Stimulated activated CD8-positive, alpha-beta memory T cell treated with anti-CD3 and anti-CD28 coated beads, Interleukin-7, amount 100 ng/mL, for 24 hours (primary cell): ENCODE data around the gene CEP43.

Experiments
- DNase-seq: peaks from one replicate; pipeline ENCODE4 v3.0.0-alpha.2; 2020; ENCODE audit warnings: low read depth

Gene CEP43

DNA sequence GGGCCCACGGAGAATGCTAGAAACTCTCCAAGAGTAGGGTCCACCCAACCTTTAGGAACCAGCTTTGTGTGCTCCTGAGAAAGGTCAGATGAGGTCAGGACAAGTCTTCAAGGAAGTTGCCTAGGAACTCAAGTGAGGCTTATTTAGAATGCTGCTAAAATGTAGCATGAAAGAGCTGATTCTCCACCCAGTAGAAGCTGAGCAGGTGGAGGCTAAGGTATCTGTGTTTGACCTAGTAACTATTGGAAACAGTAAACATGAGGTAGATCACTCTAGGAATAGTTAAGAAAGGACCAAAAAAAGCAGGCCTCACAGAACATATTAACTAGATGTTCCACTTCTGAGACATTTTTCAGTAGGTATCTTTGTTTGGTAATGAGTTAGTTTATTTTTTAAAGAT is 13.9 kb downstream of the CEP43 start:
- DNase-seq: no peak

DNA sequence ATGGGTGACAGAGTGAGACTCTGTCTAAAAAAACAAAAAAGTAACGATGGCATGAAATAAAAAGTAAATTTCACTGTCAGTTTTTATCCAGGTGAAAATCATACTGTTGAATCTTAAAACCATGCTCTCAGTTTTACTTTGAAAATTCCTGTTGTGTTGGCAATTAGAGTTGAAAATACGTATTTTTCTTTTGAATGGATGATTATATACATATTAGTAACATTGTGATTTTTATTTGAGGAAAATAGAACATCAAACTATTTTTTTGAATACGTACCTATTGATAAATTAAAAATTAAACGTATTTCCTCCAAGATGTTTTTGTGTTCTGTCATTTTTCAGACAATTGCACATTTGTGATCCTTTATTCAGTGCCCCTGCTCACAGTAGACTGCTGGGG is 14.7 kb downstream of the CEP43 start:
- DNase-seq: no peak

DNA sequence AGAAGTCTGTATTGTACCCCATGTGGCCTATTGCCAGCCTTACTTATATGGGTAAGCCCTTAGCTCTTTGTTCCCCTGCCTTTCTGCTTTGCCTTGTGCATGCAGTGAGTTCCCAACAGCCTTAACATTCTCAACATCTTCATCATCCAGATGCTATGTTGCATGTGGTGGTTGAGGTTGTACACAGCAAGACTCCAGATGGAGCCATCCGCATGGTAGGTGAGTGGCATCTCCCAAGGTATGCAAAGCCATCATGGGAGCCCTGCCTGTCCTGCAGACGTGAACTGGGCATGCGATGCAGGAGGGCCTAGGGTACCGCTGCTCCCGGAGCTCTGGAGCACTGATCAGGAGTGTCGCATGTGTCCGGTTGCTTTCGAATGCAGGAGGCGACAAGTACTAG is 16.1 kb downstream of the CEP43 start:
- DNase-seq: no peak

DNA sequence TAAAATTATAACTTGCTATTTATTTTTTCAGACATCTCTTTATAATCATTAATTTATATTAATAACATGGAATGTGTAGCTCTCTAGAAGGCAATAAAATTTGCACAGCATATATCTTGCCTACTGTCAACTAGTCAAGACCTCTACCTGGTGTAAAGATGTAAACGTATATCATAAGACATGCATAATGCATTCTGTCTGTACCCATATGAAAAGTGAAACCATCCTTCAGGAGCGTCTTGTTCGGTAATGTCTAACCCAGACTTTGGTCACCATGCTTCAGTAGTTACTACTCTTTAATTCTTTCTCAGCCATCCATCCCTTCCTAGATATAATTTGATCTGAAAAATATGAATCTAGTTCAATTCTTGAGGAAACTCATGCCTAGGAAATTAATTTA is 21.0 kb downstream of the CEP43 start:
- no peak for DNase-seq

DNA sequence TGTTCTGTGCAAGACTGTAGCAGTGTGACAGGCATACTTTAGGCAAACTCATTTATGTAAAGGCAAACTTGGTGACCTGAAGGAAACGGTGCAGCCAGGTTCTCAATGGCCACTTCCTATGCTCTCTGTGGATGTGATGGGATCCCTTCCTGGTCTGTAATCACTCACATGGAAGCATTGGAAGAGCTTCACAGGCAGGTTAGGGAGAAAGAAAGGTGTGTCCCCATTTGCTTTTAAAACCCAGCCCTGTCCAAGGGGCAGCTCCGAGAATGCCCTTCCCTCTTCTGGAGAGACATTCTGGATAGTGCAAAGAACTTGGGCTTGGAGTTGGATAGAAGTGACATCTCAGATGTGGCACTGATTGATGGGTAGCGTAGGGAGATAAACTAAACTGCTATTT is 28.1 kb downstream of the CEP43 start:
- no peak for DNase-seq

DNA sequence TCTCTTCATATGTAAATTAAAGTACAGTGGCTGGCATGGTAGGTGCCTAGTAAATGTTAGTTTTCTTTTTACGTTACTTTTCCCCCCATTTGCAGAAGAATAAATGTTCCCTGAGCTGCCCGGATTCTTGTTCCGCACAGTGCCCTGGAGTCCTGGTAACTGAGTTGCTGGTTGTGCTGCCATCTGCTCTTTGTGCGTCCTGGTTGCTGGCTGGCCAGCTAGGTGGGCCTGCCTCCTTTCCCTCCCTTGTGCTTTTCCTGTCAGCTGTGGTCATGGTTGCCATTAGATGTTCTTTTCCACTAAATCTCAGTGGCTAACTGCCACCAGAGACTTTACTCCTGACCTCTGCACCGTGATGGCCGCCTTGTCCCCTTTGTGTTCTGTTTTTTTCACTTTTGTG is 28.6 kb downstream of the CEP43 start:
- DNase-seq: no peak

DNA sequence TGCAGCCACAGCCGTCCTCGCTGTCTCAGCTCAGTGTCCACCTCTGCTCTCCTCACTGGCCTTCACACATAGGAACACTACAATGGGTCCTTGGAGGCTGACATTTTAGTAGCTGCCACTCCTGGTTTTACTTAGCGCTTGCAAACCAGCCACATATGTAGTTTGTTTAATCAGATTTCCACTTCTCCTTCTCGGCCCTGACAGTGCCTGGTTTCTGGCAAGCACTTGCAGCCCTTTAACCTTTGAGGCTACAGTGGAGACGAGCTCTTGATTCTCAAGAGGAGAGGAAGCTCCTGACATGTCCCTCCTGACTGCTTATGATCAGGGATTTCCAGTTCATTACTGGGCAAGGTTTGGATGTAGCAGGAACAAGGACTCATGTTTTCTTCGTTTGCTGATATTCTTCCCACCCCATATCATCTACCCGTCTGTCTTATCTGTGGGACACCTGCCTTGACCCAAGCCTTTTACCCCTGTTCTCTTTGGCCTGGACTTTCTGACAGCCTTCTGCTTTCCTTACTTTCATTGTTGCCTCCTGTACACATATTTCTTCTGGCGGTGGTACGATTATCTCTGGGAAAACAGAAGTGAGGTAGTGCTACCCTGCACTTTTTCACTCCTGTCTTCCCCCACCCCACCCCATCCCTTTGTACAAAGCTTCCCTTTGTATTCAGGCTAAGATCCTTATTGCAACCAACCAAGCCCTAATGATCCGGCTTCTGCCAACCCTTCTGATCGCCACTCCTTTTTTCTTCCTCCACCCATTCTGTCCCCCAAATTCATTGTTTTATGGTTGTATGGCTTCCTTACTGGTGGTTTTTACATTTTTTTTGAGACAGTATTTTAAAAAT is 31.2 kb downstream of the CEP43 start:
- DNase-seq: no peak

DNA sequence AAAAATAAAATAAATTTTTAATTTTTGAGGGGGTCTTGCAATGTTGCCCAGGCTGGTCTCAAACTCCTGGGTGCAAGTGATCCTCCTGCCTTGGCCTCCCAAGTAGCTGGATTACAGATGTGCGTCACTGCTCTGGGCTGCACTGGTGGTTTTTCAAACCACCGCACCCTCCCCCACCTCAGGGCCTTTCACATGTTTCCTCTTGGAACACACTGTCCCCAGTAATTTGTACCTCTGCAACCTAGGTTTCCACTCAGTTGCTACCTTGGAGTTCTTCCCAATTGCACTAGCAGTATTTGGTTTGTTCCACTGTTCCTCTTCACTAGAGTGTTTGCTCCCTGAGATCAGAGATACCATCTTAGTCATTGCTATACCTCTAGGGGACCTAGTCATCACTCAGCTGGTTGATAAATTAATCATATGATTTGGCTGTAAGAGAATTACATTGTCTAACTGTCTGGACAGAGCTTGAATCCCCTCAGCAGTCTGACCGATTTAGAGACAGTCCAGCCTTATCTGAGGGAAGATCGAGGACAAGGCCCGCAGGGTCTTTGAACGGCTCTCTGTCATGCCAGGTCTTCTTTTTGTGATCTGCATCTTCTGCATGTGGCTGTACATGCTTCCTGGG is 32.0 kb downstream of the CEP43 start:
- DNase-seq: no peak

DNA sequence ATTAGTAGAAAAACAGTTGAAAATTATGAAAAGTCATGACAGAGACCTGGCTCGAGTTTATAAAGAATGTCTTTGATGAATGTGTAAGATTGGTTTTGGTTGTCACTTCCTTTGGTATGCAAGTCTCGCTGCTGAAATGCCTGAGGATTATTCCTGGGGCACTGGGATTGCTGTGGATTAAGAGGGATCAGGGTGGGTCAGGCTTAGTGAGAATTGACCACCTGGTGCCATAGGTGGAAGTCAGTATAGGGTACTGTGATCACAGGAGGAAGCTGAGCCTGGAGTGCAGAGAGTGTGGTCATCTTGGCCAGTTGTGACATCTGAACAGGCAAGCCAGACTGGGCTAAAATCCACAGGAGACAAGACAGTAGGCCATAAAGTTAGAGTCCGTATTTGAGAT is 34.9 kb downstream of the CEP43 start:
- no peak for DNase-seq

DNA sequence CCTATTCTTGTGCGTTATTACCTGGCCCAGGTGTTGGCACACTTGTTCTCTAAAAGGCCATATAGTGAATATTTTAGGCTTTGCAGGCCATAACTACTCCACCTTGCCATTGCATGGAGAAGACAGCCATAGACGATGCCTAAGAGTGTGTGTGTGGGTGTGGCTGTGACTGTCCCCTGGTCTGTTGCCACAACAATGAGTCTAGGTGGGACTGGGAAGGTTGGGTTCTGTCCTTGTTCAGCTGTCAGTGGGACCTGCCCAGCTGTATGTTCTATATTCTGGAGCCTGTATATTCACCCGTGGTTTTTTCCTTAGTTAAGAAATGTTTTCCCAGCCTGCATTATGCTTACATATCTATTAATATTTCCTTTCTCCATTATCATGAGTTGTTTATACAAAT is 38.6 kb downstream of the CEP43 start:
- no peak for DNase-seq

DNA sequence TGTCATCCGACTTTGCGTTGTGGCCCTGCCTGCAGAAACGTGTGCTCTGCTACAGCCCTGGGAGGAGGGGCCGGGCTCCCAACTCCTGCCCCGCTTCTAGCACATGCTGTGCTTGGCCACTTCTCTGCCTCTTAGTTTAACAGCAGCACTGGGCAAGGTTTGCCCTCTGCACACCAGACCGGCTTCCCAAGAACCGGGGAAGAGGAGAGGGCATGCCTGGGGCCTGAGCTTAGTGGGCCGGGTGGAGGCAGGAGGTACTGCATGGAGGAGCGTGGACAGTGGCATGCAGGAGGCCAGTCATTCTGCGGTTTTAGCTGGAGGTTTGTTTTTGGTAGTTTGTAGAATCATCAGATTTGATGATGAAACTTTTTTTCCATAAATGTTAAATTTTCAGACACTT is 45.5 kb downstream of the CEP43 start:
- DNase-seq: no peak

DNA sequence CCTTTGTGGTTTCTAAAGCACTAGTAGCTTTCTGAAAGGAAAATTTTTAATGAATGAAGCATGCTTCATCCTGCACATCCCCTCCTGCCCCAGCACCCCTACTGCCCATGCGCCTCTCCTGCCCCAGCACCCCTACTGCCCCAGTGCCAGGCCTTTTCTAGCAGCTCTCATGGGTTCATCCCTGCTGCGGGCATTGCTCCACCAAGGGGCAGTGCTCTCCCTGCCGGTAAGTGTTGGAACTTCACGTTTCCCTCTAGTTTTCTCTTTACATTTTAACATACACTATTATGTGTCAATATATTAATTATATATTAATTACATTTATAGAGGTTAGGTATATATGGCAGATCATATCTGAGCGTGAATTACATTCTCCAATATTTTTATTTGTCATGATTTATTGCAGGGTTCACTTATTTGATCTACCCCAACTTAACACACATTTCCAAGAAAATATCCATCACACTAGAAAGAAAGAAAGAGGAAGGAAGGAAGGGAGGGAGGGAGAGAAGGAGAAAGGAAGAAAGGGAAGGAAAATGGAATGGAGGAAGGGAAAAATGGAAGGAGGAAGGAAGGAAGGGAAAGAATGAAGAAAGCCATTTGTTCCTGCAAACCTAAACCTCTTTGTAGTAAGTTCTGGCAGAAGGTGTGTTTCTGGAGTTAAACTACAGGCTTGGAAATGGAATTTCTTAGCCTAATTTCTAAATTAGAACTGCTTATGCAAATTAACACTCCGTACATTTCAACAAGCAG is 46.8 kb downstream of the CEP43 start:
- no peak for DNase-seq

DNA sequence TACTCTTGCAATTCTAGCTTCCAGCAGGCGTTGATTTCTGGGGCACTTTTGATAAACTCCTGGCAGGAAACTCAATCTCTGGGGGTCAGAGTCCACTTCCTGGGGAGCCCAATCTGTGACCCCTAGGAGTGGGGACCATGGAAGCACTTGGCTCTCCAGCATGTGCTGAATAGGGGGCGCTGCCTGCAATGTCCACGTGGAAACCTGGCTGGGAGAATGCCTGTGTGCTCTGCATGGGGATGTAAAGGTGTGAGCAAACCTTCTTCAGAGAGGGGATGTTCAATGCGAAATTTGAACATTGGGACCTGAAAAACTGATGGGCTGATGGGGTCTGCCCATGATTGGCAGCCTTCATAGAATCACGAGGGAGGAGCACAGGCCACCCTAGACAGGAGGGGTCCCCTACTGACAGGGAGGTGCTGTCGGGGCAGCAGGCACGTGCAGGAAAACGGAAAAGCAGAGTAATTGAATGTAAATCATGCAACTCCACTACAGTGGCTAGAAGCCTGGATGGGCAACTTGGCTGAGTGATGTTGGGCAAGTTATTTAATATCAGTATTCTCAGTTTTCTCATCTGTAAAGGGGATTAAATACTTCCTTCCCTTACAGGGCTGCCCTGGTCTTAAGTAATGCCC is 47.8 kb downstream of the CEP43 start:
- no peak for DNase-seq

DNA sequence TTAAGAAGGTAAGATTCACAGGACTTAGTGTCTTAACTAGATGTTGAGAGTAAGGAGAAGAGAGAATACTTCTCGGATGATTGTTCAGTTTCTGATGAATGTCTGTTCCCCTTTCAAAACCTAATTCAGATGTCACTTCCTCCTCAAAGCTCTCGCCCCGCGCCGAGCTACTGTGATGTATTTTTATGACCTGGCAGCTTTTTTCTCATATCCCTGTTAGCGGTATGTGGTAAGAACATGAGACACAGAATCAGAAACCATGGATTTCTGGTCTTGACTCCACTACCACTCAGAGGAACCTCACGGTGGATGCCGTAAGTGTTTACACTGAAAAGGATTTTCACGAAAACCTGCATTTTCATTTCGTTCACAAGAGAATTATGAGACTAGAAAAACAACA is 48.4 kb downstream of the CEP43 start:
- DNase-seq: peak; percentile 12
